ENCODE results near the gene PCNX3.

Gene PCNX3

DNA sequence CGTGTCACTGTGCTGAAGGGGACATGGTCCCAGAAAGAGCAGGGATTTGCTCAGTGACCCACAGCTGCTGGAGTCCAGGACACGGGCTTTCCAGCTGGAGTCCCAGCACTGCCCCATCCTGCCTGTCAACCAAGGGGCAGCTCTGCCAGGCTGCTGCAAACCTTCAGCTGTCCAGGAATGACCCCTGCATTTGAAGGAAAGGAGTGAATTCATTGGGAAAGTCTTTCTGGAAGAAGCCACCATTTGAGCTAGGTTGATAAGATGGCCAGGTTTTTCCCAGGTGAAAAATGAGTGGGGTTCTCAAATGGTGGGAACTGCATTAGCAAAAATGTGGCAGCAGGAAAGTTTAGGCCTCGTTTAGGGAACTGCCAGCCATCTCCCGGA, 29.3 kb upstream of the PCNX3 start:
- DNase-seq (ENCODE audit: low spot score in 2 of 2) = no peak
- Histone ChIP-seq H3K9me3 (no peaks in the 10 kb centered on the region), H3K27me3 (ENCODE audit: low read depth) (no peaks in the 10 kb centered on the region), H3K4me1 (no peaks in the 10 kb centered on the region), H3K4me3 (no peak overlapping the region), H3K36me3 (replicated peaks) (no peaks in the 10 kb centered on the region; the same call in 1 of the 2 replicates)
- in situ Hi-C loops (cut with MboI; ENCODE audit: low sequenced_read_pairs) = no loop called here

DNA sequence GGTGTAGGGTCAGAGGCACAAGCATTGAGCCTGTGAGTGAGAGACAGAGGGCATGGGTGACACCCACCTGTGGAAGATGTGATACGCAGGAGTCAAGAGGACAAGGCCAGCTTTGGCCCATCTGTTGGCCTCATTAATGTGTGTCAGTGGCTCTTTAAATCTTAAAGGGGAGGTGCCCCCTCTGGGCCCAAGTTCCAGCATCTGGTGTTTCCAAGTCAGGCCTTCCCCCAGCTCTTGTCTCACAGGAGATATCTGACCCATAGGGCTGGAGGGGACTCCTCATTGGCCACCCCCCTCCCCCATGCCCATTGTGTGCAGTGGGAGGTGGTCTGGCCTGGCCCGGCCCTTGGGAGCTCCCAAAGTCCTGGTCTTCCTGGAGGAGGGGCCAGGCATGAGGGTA, 28.9 kb upstream of the PCNX3 start:
- H3K4me3 ChIP-seq = no peak overlapping the region
- no peaks in the 10 kb centered on the region; the same call in 1 of the 2 replicates for H3K36me3 ChIP-seq (replicated peaks)
- no peak for DNase-seq (ENCODE audit: low spot score in 2 of 2)
- H3K27me3 ChIP-seq (ENCODE audit: low read depth) = no peaks in the 10 kb centered on the region
- no peaks in the 10 kb centered on the region for H3K9me3 ChIP-seq
- in situ Hi-C loops (cut with MboI; ENCODE audit: low sequenced_read_pairs) = no loop called here
- no peaks in the 10 kb centered on the region for H3K4me1 ChIP-seq

DNA sequence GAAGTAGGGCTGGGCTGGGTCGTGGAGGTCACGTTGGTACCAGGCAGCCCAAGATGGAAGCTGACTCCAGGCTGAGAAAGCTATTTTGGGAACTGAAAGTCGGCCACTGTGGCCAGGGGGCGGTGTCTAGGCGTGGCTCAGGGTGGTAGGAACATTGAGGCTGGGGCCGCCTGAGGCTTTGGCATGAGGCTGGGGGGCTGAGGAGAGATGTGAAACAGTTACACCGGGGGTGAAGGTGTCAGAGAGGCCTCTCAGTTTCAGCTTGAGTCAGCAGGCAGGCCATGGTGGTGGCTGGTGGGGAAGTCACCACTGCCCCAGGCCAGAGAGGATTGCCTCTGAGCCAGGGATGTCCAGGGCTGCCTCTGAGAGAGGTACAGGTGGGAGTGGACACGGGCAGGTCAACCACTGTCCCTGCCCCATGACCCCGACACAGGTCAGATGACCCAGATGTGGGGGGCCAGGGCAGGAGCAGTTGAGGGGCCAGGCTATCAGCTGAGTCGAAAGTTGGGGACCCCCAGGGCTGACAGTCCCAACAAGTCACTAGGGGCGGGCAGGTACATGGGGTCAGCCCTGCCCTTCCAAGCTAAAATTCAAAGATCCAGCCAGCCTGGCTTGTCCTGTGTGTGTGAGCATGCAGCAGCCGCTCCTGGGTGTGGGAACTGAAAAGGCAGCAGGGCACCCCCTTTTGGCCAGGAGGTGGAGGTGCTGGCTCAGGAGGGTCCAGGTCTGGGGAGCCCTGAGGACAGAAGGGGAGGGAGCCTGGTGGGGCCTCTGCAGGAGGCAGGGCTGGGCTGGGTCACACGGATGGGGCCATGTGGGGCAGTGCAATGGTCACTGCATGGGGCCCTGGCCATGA, 27.1 kb upstream of the PCNX3 start:
- no peak overlapping the region for H3K4me3 ChIP-seq
- H3K36me3 ChIP-seq (replicated peaks) = no peaks in the 10 kb centered on the region; the same call in 1 of the 2 replicates
- in situ Hi-C loops (cut with MboI; ENCODE audit: low sequenced_read_pairs) = no loop called here
- H3K4me1 ChIP-seq = no peaks in the 10 kb centered on the region
- H3K27me3 ChIP-seq (ENCODE audit: low read depth) = no peaks in the 10 kb centered on the region
- H3K9me3 ChIP-seq = no peaks in the 10 kb centered on the region
- DNase-seq (ENCODE audit: low spot score in 2 of 2) = peak; percentile 36 to 70

DNA sequence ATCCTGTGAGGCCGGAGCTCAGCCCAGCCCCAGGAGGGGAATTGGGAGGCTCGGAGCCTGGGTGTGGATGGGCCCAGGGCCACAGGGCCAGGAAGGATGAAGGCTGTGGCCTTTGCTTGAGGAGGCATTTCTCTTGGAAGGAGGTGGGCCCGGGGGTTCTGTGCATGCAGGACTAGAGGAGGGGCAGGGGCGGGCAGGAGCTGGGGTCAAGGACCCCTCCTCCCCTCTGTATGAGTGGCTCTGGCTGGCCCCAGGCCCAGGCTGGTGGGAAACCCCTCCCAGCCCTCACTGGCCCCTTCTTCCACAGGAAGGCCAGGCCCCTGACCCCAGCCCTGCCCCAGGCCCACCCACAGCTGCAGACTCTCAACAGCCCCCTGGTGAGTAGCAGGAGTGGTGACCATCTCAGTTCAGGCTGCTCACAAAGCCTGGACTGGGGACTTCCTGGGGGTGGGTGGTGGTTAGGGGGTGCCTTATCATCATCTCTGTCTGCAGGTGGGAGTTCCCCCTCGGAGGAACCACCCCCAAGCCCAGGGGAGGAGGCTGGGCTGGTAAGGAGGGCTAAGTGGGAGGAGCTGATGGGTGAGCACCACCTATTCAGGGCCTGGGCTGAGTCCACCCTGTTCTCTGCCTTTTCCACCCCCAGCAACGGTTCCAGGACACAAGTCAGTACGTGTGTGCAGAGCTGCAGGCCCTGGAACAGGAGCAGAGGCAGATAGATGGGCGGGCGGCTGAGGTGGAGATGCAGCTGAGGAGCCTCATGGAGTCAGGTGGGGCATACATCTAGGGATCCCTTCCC, 25.9 kb upstream of the PCNX3 start:
- no peaks in the 10 kb centered on the region for H3K9me3 ChIP-seq
- no peak for DNase-seq (ENCODE audit: low spot score in 2 of 2)
- H3K4me1 ChIP-seq = no peaks in the 10 kb centered on the region
- in situ Hi-C loops (cut with MboI; ENCODE audit: low sequenced_read_pairs) = no loop called here
- H3K36me3 ChIP-seq (replicated peaks) = no peaks in the 10 kb centered on the region; the same call in 1 of the 2 replicates
- H3K4me3 ChIP-seq = no peak overlapping the region
- H3K27me3 ChIP-seq (ENCODE audit: low read depth) = no peaks in the 10 kb centered on the region

DNA sequence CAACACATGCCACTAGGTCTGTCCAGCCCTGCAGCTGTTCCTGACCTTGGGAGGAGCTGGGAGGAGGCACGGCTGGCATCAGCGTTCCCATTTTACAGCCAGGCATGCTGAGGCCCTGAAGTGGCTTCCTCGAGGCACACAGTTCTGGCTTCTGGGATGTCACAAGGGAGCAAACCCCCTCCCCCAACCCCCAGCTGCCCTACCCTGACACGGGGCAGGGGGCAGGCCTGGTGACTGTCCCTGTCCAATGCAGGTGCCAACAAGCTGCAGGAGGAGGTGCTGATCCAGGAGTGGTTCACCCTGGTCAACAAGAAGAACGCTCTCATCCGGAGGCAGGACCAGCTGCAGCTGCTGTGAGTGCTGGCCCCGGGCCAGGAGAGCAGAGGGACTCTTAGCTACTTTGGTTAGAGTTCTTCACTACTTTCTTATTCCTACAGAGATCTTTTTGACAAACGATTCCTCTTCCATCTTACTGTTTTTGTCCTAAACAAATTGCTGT, 25.3 kb upstream of the PCNX3 start:
- Histone ChIP-seq H3K4me3 (no peak overlapping the region), H3K27me3 (ENCODE audit: low read depth) (no peaks in the 10 kb centered on the region), H3K4me1 (no peaks in the 10 kb centered on the region), H3K36me3 (replicated peaks) (no peaks in the 10 kb centered on the region; the same call in 1 of the 2 replicates), H3K9me3 (no peaks in the 10 kb centered on the region)
- no peak for DNase-seq (ENCODE audit: low spot score in 2 of 2)
- in situ Hi-C loops (cut with MboI; ENCODE audit: low sequenced_read_pairs) = no loop called here

DNA sequence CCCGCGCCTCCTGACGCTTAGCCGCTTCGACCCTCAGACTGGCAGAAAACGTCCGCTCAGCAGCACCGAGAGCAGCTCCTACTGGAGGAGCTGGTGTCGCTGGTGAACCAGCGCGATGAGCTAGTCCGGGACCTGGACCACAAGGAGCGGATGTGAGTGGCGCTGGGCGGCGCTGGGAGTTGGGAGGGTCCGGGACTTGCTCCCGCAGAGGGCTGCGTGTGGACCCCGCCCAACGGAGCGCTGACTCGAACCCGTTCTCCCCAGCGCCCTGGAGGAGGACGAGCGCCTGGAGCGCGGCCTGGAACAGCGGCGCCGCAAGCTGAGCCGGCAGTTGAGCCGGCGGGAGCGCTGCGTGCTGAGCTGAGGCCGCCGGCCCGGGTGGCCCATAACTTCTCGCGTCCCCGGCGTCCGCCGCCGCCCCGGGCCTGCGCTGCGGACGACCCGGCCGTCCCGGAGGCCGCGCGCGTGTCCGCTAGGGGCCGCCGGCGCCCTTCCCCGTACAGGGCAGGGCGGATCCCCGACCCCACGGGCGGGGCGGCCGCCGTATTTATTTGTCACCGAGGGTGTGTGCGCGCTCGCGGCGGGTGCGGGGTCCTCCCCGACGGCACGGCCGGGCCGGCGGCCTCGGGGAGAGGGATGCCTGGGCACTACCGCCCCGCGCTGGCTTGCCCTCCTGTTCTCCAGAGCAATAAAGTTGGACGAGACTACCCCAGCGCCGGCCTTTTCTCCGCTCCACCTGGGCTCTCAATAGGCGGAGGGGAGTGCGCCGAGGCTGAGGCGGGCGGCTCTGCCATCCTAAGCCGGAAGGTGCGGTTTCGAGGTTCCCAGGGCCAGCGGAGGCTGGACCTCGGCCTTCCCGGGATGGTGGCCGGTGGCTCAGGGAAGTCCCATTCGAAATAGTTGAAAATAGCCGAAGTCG, 23.4 kb upstream of the PCNX3 start:
- in situ Hi-C loops (cut with MboI; ENCODE audit: low sequenced_read_pairs) = no loop called here
- no peaks in the 10 kb centered on the region for H3K4me1 ChIP-seq

DNA sequence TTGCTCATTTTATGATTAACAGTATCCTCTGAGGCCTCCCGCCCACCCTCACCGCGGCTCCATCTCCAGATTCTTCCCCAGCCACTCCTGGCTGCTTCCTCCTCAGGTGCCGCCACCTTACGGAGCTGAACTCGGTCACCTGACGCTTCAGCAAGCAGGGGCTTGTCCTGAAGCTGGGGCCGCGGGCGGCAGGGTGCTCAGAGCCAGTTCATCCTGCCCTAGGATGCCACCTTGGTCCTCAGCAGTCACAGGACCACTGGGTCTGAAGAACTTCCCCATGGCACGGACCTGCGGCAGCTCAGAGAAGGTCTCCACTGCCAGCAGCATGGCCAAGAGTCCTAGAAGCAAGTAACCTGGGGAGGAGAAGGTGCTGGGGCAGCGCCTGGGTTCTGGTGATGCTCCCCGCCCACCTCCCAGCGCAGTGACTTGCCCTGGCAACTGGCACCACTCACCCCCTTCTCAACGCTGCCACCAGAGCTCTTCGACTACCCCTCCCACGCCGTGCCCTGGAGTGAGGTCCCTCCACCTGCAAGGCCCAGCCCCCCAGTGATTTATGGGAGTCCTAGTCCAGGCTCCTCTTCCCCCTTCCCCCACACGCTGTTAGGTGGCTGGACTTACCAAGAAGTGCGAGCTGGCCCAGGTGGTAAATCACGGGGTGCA, 22.6 kb upstream of the PCNX3 start:
- Histone ChIP-seq H3K9me3 (no peaks in the 10 kb centered on the region), H3K4me1 (no peaks in the 10 kb centered on the region), H3K4me3 (no peak overlapping the region), H3K27me3 (ENCODE audit: low read depth) (no peaks in the 10 kb centered on the region), H3K36me3 (replicated peaks) (peaks cover 4% of the 10 kb centered on the region)
- in situ Hi-C loops (cut with MboI; ENCODE audit: low sequenced_read_pairs) = no loop called here
- no peak for DNase-seq (ENCODE audit: low spot score in 2 of 2)

More for the DNA sequence above, 23.4 kb upstream of the PCNX3 start:
- no peak overlapping the region for H3K4me3 ChIP-seq
- no peaks in the 10 kb centered on the region for H3K27me3 ChIP-seq (ENCODE audit: low read depth)
- no peaks in the 10 kb centered on the region for H3K9me3 ChIP-seq
- DNase-seq (ENCODE audit: low spot score in 2 of 2) = no peak
- no peaks in the 10 kb centered on the region for H3K36me3 ChIP-seq (replicated peaks)

DNA sequence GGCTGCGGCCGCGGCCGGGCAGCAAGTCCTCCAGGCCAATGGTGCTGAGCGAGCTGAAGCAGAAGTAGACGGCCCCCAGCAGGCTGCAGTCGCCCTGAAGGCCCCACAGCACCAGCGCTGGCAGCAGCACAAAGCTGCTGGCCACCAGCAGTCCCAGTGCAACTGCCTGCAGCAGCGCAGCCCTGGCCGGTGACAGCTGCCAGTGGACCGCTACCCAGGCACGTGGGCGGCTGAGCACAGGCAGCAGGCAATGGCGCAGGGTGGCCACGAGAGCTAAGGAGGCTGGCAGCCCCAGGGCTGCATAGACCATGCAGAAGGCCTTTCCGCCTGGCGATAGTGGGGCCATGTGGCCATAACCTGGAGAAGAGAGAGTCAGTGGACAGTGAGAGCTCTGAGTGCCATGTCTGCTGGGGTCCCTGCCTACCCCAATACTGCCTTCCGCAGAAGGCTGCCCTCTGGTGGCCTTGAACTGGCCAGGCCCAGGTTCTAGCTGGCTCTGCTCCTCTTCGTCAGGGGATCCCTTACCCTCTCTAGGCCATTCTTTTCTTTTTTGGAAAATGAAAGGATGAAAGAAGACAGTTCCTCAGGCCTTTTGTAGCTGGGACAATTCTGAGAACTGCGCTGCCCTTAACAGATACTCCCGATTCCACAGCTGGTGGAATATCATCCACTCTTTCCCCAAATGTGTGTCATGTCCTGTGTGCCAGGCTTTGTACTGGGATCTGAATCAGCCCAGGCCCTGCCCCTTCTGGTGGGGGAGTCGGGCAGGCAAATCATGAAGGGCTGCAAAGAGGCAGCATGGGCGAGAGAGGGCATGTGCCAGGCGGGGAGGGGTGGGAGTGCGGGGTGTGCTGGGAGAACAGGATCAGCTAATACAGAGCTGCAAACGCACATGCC, 21.8 kb upstream of the PCNX3 start:
- in situ Hi-C loops (cut with MboI; ENCODE audit: low sequenced_read_pairs) = no loop called here
- Histone ChIP-seq H3K27me3 (ENCODE audit: low read depth) (no peaks in the 10 kb centered on the region), H3K4me3 (no peak overlapping the region), H3K4me1 (no peaks in the 10 kb centered on the region), H3K9me3 (no peaks in the 10 kb centered on the region), H3K36me3 (replicated peaks) (peaks cover 9% of the 10 kb centered on the region)
- peak in 1 of 2 experiments; percentile 61 for DNase-seq (ENCODE audit: low spot score in 2 of 2)

DNA sequence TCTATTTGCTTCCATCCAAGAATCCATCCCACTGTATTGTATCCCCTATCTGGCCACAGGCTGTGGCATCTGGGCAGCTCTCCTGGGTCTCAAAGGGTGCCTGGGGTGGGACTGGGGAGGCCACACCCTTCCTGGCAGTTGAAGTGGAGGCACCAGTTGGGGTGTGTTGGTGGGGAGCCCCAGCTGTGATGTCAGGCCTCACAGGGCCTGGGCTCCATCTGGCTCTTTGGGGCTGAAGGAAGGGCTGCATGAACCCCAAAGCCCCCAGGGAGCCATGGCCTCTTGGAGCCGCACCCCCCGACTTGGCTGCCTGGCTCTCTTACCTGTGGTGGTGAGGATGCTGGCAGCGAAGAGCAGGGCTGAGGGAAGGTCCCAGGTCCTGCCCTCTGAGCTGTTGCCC, 20.4 kb upstream of the PCNX3 start:
- H3K36me3 ChIP-seq (replicated peaks) = peaks cover 9% of the 10 kb centered on the region
- no peak for DNase-seq (ENCODE audit: low spot score in 2 of 2)
- in situ Hi-C loops (cut with MboI; ENCODE audit: low sequenced_read_pairs) = no loop called here
- H3K27me3 ChIP-seq (ENCODE audit: low read depth) = no peaks in the 10 kb centered on the region
- no peaks in the 10 kb centered on the region for H3K4me1 ChIP-seq
- H3K4me3 ChIP-seq = no peak overlapping the region
- H3K9me3 ChIP-seq = no peaks in the 10 kb centered on the region

DNA sequence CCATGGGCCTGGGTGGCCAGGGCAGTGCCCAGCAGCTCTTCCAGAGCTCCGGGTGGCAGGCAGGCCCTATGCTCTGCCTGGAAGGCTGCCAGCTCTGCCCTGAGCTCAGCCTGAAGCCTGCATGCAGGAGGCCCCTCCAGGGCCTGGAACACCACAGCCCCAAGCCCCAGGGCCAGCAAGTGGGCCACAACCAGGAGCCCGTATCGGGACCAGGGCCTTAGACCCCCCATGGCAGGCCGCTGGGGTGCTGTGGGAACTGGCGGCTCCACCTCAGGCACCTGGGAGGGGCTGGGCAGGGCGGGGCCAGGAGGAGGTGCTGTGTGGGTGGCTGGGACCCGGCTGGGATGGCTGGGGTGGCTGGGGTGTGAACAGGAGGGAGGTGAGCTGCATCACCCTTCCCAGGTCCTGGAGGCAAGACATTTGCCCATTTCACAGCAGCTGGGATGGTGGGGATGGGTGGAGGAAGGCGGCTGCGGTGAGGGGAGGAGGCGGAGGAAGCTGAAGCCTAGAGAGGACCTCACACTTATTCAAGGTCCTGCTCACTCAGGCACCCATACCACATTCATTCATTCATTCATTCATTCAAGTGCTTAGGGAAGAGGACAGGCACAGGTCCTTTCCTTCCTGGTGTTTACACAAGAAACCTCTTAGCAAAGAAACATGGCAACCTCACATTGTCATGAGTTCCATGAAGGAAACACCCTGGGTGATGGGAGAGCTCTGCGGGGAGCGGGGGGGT, 19.9 kb upstream of the PCNX3 start, which contains the start of gene KCNK7:
Gene KCNK7 (minus strand): TSS at position 258 of the 739 bp plus-strand sequence. CDS start 28 bp downstream, at position 230.
- Histone ChIP-seq H3K9me3 (no peaks in the 10 kb centered on the region), H3K36me3 (replicated peaks) (peaks cover 9% of the 10 kb centered on the region), H3K27me3 (ENCODE audit: low read depth) (no peaks in the 10 kb centered on the region), H3K4me1 (no peaks in the 10 kb centered on the region), H3K4me3 (no peak within 1 kb of the TSS)
- no peak for DNase-seq (ENCODE audit: low spot score in 2 of 2)
- in situ Hi-C loops (cut with MboI; ENCODE audit: low sequenced_read_pairs) = no loop called here

DNA sequence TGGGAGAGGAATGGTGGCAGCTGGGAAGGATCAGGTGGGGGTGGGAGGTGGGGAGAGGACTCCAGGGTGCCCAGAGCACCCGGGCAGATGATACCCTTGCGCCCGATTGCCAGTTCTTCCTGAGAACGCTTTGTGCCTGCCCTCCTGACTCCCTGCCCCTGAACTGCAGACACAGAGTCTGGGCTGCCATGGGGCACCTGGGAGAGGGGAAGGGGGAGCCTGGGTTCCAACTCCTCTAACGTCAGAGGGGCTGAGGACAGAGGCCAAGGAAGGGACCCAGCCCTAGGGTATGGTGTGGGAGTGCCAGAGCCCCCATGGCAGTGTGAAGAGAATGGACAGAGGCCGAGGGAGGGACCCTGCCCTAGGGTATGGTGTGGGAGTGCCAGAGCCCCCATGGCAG, 19.1 kb upstream of the PCNX3 start:
- H3K9me3 ChIP-seq = no peaks in the 10 kb centered on the region
- no peaks in the 10 kb centered on the region for H3K4me1 ChIP-seq
- peaks cover 9% of the 10 kb centered on the region for H3K36me3 ChIP-seq (replicated peaks)
- no peak overlapping the region for H3K4me3 ChIP-seq
- in situ Hi-C loops (cut with MboI; ENCODE audit: low sequenced_read_pairs) = no loop called here
- H3K27me3 ChIP-seq (ENCODE audit: low read depth) = no peaks in the 10 kb centered on the region
- no peak for DNase-seq (ENCODE audit: low spot score in 2 of 2)
